Activated CD8-positive, alpha-beta T cell treated with anti-CD3 and anti-CD28 coated beads for 36 hours (primary cell): ENCODE data around the gene SEC31B. TPM values are rescaled to one million over a fixed set of nuclear protein-coding genes. Genes with fewer than 3 reads are reported as not detected.

Experiments used
- ATAC-seq: fragments of 200-7000 bp; cut with Tn5 transposase; one replicate; pipeline ENCODE4 v1.10.0; 2021; ENCODE audit warnings: mild to moderate bottlenecking, moderate library complexity
- CTCF ChIA-PET: fragments of 350-600 bp; sonication (Branson Sonifier 250); formaldehyde crosslinking; loops from one replicate; lab custom pipeline; 2021; ENCODE audit warnings: antibody characterized with exemption; lab: Charles Lee
- POLR2A ChIA-PET: fragments of 350-600 bp; sonication (Branson Sonifier 250); formaldehyde crosslinking; loops from one replicate; lab custom pipeline; 2021; ENCODE audit warnings: antibody characterized with exemption; lab: Charles Lee
- DNase-seq: peaks from one replicate; pipeline ENCODE4 v3.0.0-alpha.2; 2020
- H3K27ac Mint-ChIP-seq: one replicate; pipeline ENCODE4 v1.8.0; 2021; ENCODE audit warnings: mild to moderate bottlenecking, mixed read lengths
- H3K27me3 Mint-ChIP-seq: one replicate; pipeline ENCODE4 v1.8.0; 2021; ENCODE audit warnings: mixed read lengths
- H3K36me3 Mint-ChIP-seq: one replicate; pipeline ENCODE4 v1.8.0; 2021; ENCODE audit warnings: low read depth, mixed read lengths
- H3K4me1 Mint-ChIP-seq: one replicate; pipeline ENCODE4 v1.8.0; 2021; ENCODE audit warnings: low read depth, mixed read lengths
- H3K4me3 Mint-ChIP-seq: one replicate; pipeline ENCODE4 v1.8.0; 2021; ENCODE audit warnings: mild to moderate bottlenecking, moderate library complexity, mixed read lengths
- H3K9me3 Mint-ChIP-seq: one replicate; pipeline ENCODE4 v1.8.0; 2021; ENCODE audit warnings: mixed read lengths
- CTCF ChIP-seq: fragments of 200-600 bp; IDR thresholded peaks from one replicate; pipeline ENCODE4 v1.8.0; 2022; ENCODE audit warnings: antibody characterized with exemption, mild to moderate bottlenecking
- intact Hi-C: fragments of 100-400 bp; cut with micrococcal nuclease; formaldehyde crosslinking; loops from one replicate; pipeline ENCODE4 v1.10.0; 2022
- total RNA-seq, 2 experiments: library from RNA; stranded (reverse); gene quantifications; one replicate each; pipeline ENCODE4 v1.2.3, GENCODE V29; 2021

The SEC31B gene
- 10 to 100 TPM; 34.2 to 40.6 TPM for total RNA-seq

GRCh38 chr10:100519311-100520051 lies at the start of gene SEC31B:
SEC31B (minus strand) TSS chr10:100519861; CDS start chr10:100516952, 2,909 bp downstream.
- DNase-seq (no peak), ATAC-seq (peak; percentile 14)
- Mint-ChIP-seq H3K27ac (peak within 1 kb of the TSS; percentile 52), H3K4me1 (peaks cover 19% of the 10 kb centered on the region), H3K27me3 (no peaks in the 10 kb centered on the region), H3K4me3 (no peak within 1 kb of the TSS), H3K36me3 (peaks cover 21% of the 10 kb centered on the region), H3K9me3 (no peaks in the 10 kb centered on the region)
- ChIA-PET CTCF (interaction anchor here (0.6 to 8.1 kb wide), 38 partner anchors 9 to 1287 kb away, joined by 3 to 134 read pairs (median 6); partner anchors contain the start of genes HIF1AN, NDUFB8 and SCD), POLR2A (interaction anchor here (1.0 to 2.6 kb wide), 9 partner anchors 7 to 181 kb away, joined by 3 to 12 read pairs (median 5); partner anchors contain the start of gene NDUFB8)
- TF ChIP-seq CTCF, result no peak
- intact Hi-C loops, result loop anchor here (5.0 to 10.0 kb wide), 2 partner anchors 37 to 865 kb away; partner anchors contain the start of gene ENTPD7

GRCh38 chr10:100568912-100569311 lies 49.3 kb upstream of the SEC31B start:
- Mint-ChIP-seq H3K27me3 (peaks cover 40% of the 10 kb centered on the region), H3K27ac (no peak overlapping the region), H3K9me3 (no peaks in the 10 kb centered on the region), H3K4me3 (no peak overlapping the region), H3K36me3 (no peaks in the 10 kb centered on the region), H3K4me1 (no peaks in the 10 kb centered on the region)
- no peak for TF ChIP-seq CTCF
- ChIA-PET POLR2A (no interaction called here), CTCF (interaction anchor here (0.8 to 3.3 kb wide), 3 partner anchors 10 to 175 kb away, joined by 3 to 10 read pairs (median 4); no protein-coding TSS in a partner anchor)
- no peak for ATAC-seq
- intact Hi-C loops, result no loop called here
- no peak for DNase-seq

- ATAC-seq, result no peak
- H3K27ac Mint-ChIP-seq, result no peak overlapping the region
- no peaks in the 10 kb centered on the region for H3K36me3 Mint-ChIP-seq
- no peak overlapping the region for H3K4me3 Mint-ChIP-seq
- H3K4me1 Mint-ChIP-seq, result peaks cover 2% of the 10 kb centered on the region
- CTCF ChIA-PET, result interaction anchor here (1.2 to 3.3 kb wide), 2 partner anchors 175 to 304 kb away, joined by 4 to 10 read pairs; no protein-coding TSS in a partner anchor
- H3K9me3 Mint-ChIP-seq, result no peaks in the 10 kb centered on the region
- peaks cover 43% of the 10 kb centered on the region for H3K27me3 Mint-ChIP-seq
- TF ChIP-seq CTCF, result no peak
- intact Hi-C loops, result no loop called here
- DNase-seq, result no peak
- POLR2A ChIA-PET, result interaction anchor here (0.8 kb wide), 1 partner anchor 9 kb away, joined by 3 read pairs; no protein-coding TSS in a partner anchor
These were observed 48.2 kb upstream of the SEC31B start for GRCh38 chr10:100567826-100568225.

- intact Hi-C loops, result no loop called here
- no peak for TF ChIP-seq CTCF
- Mint-ChIP-seq H3K4me1 (peaks cover 2% of the 10 kb centered on the region), H3K27me3 (peaks cover 42% of the 10 kb centered on the region), H3K36me3 (no peaks in the 10 kb centered on the region), H3K4me3 (no peak overlapping the region), H3K27ac (no peak overlapping the region), H3K9me3 (no peaks in the 10 kb centered on the region)
- DNase-seq (no peak), ATAC-seq (no peak)
- ChIA-PET POLR2A (no interaction called here), CTCF (interaction anchor here (1.0 to 3.3 kb wide), 4 partner anchors 10 to 305 kb away, joined by 3 to 10 read pairs (median 6); no protein-coding TSS in a partner anchor)
These were observed 47.6 kb upstream of the SEC31B start for GRCh38 chr10:100567249-100567648.

- POLR2A ChIA-PET, result no interaction called here
- Mint-ChIP-seq H3K27ac (no peak overlapping the region), H3K4me3 (no peak overlapping the region), H3K27me3 (peaks cover 44% of the 10 kb centered on the region), H3K4me1 (peaks cover 6% of the 10 kb centered on the region), H3K36me3 (peaks cover 2% of the 10 kb centered on the region), H3K9me3 (no peaks in the 10 kb centered on the region)
- intact Hi-C loops, result no loop called here
- TF ChIP-seq CTCF, result no peak
- DNase-seq, result no peak
- ATAC-seq, result no peak
- CTCF ChIA-PET, result interaction anchor here (1.0 to 2.0 kb wide), 2 partner anchors 10 to 174 kb away, joined by 3 to 7 read pairs; no protein-coding TSS in a partner anchor
These were observed 46.9 kb upstream of the SEC31B start for GRCh38 chr10:100566561-100566960.
